Retinal pigment epithelial cell (primary cell): ENCODE data around the gene CPN1.

Source experiments
- DNase-seq: peaks from one replicate; pipeline ENCODE4 v3.0.0-alpha.2; 2010; ENCODE audit warnings: low read depth
- H3K4me3 ChIP-seq: 2 replicates; pipeline ENCODE4 v1.5.1; 2011; ENCODE audit warnings: mild to moderate bottlenecking, low read length, control low read depth, moderate library complexity
- CTCF ChIP-seq: conservative IDR thresholded peaks from 2 replicates; pipeline ENCODE4 v1.5.1; 2011; ENCODE audit warnings: low read depth, low read length, control low read depth, inconsistent platforms

CPN1 gene

GRCh38 chr10:100006243-100006886, 75.3 kb downstream of the CPN1 start:
- peak; percentile 66 for DNase-seq
- no peak for TF ChIP-seq CTCF
- peak overlapping the region; percentile 17 for H3K4me3 ChIP-seq

- TF ChIP-seq CTCF, result no peak
- DNase-seq, result no peak
- H3K4me3 ChIP-seq, result no peak overlapping the region
Measured at GRCh38 chr10:100004805-100005510, 76.7 kb downstream of the CPN1 start.

GRCh38 chr10:100000109-100000644, 81.5 kb downstream of the CPN1 start:
- no peak overlapping the region for H3K4me3 ChIP-seq
- DNase-seq, result no peak
- no peak for TF ChIP-seq CTCF

- H3K4me3 ChIP-seq, result no peak overlapping the region
- no peak for DNase-seq
- TF ChIP-seq CTCF, result no peak
Measured at GRCh38 chr10:99999319-100000108, 82.2 kb downstream of the CPN1 start.

- no peak for DNase-seq
- no peak for TF ChIP-seq CTCF
- no peak overlapping the region for H3K4me3 ChIP-seq
Measured at GRCh38 chr10:99998889-99999288, 82.8 kb downstream of the CPN1 start.

- no peak for DNase-seq
- no peak overlapping the region for H3K4me3 ChIP-seq
- no peak for TF ChIP-seq CTCF
Measured at GRCh38 chr10:99996671-99997648, 84.7 kb downstream of the CPN1 start.
